ENCODE results near the gene PIGQ. TPM values are rescaled to one million over a fixed set of nuclear protein-coding genes. Genes with fewer than 3 reads are reported as not detected.

Gene PIGQ
- total and polyA plus RNA-seq, 8 donors: 14.3 to 217 (median 48.2) TPM

- Histone ChIP-seq H3K9me3 (peaks cover 0 to 5% (median 0%) of the 10 kb centered on the region in 4 donors), H3K27me3 (no peaks in the 10 kb centered on the region), H3K27ac (no peak overlapping the region), H3K4me3 (no peak overlapping the region), H3K4me1 (peaks cover 0 to 32% (median 22%) of the 10 kb centered on the region in 4 donors), H3K36me3 (no peaks in the 10 kb centered on the region)
- TF ChIP-seq, protein P1, sequence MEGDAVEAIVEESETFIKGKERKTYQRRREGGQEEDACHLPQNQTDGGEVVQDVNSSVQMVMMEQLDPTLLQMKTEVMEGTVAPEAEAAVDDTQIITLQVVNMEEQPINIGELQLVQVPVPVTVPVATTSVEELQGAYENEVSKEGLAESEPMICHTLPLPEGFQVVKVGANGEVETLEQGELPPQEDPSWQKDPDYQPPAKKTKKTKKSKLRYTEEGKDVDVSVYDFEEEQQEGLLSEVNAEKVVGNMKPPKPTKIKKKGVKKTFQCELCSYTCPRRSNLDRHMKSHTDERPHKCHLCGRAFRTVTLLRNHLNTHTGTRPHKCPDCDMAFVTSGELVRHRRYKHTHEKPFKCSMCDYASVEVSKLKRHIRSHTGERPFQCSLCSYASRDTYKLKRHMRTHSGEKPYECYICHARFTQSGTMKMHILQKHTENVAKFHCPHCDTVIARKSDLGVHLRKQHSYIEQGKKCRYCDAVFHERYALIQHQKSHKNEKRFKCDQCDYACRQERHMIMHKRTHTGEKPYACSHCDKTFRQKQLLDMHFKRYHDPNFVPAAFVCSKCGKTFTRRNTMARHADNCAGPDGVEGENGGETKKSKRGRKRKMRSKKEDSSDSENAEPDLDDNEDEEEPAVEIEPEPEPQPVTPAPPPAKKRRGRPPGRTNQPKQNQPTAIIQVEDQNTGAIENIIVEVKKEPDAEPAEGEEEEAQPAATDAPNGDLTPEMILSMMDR (IDR thresholded peaks at IDR 0.05): no peak
- no peak for TF ChIP-seq POLR2AphosphoS5 (IDR thresholded peaks at IDR 0.05)
- no peak for TF ChIP-seq POLR2A (IDR thresholded peaks at IDR 0.05)
- TF ChIP-seq EP300 (IDR thresholded peaks at IDR 0.05): no peak
- 62 to 66% (median 63%) methylated on average over 10 of the region's 10 CpGs for WGBS, 5 donors
- intact Hi-C loops (cut with DNase I; ENCODE audit: low total_unique reads): no loop called here
- DNase-seq: no peak
Measured at GRCh38 chr16:608019-608418, 38.3 kb downstream of the PIGQ start.

DNA sequence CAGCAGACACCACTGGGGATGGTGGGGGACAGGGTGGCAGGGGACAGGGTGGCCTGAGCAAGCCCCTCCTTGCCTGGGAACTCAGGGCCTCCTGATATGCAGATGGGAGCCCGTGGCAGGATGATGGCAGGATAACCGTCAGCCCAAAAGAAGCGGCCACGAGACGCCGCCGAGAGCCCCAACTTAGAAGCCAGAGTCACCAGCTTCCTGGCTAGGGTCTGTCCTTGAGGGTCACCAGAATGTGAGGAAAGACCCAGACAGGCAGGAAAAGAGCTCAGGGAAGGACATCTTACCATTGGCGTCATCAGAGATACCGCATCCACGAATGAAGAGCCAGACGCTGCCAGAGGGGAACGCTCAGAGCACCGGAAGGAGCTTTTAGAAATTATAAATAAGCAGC, 39.5 kb downstream of the PIGQ start:
- peaks cover 0 to 32% (median 22%) of the 10 kb centered on the region in 4 donors for H3K4me1 ChIP-seq
- H3K9me3 ChIP-seq: peaks cover 0 to 5% (median 0%) of the 10 kb centered on the region in 4 donors
- H3K4me3 ChIP-seq: no peak overlapping the region
- 88 to 93% (median 92%) methylated on average over 13 of the region's 13 CpGs for WGBS, 5 donors
- H3K36me3 ChIP-seq: peaks cover 0 to 10% (median 3%) of the 10 kb centered on the region in 4 donors
- no peaks in the 10 kb centered on the region for H3K27me3 ChIP-seq
- H3K27ac ChIP-seq: no peak overlapping the region
- TF ChIP-seq, protein P1 (IDR thresholded peaks at IDR 0.05): no peak
- TF ChIP-seq EP300 (IDR thresholded peaks at IDR 0.05) (no peak), POLR2A (IDR thresholded peaks at IDR 0.05) (no peak), POLR2AphosphoS5 (IDR thresholded peaks at IDR 0.05) (no peak)
- intact Hi-C loops (cut with DNase I; ENCODE audit: low total_unique reads): no loop called here
- DNase-seq: no peak

- TF ChIP-seq POLR2A (IDR thresholded peaks at IDR 0.05): no peak
- TF ChIP-seq EP300 (IDR thresholded peaks at IDR 0.05): no peak
- TF ChIP-seq, protein P1 (IDR thresholded peaks at IDR 0.05): no peak
- no peak for TF ChIP-seq POLR2AphosphoS5 (IDR thresholded peaks at IDR 0.05)
- Histone ChIP-seq H3K36me3 (peaks cover 0 to 14% (median 3%) of the 10 kb centered on the region in 4 donors), H3K9me3 (peaks cover 0 to 4% (median 0%) of the 10 kb centered on the region in 4 donors), H3K4me1 (peaks cover 0 to 32% (median 22%) of the 10 kb centered on the region in 4 donors), H3K27ac (peak overlapping the region in 3 of 5 donors; percentile 0 to 16 (median 5)), H3K4me3 (no peak overlapping the region), H3K27me3 (no peaks in the 10 kb centered on the region)
- 88 to 93% (median 90%) methylated on average over 8 to 14 of the region's 14 CpGs for WGBS, 5 donors
- intact Hi-C loops (cut with DNase I; ENCODE audit: low total_unique reads): no loop called here
- DNase-seq: no peak
Measured at GRCh38 chr16:609984-610383, 40.2 kb downstream of the PIGQ start.

GRCh38 chr16:610513-611381, 41.0 kb downstream of the PIGQ start:
- Histone ChIP-seq H3K36me3 (peaks cover 0 to 14% (median 3%) of the 10 kb centered on the region in 4 donors), H3K9me3 (no peaks in the 10 kb centered on the region), H3K4me3 (no peak overlapping the region)

More at GRCh38 chr16:610513-611381, 41.0 kb downstream of the PIGQ start:
- H3K4me1 ChIP-seq: peaks cover 0 to 32% (median 22%) of the 10 kb centered on the region in 4 donors
- H3K27ac ChIP-seq: peak overlapping the region in 2 of 5 donors; percentile 0 to 16
- intact Hi-C loops (cut with DNase I; ENCODE audit: low total_unique reads): no loop called here
- H3K27me3 ChIP-seq: no peaks in the 10 kb centered on the region
- TF ChIP-seq POLR2AphosphoS5 (IDR thresholded peaks at IDR 0.05): peak in 1 of 3 donors; percentile 43
- TF ChIP-seq EP300 (IDR thresholded peaks at IDR 0.05): no peak
- TF ChIP-seq, protein P1 (IDR thresholded peaks at IDR 0.05): peak in 5 of 7 experiments; percentile 59 to 80 (median 76)
- peak; percentile 73 to 77 for DNase-seq
- WGBS, 5 donors: 39 to 61% (median 52%) methylated on average over 5 to 28 of the region's 28 CpGs
